Activated CD8-positive, alpha-beta memory T cell treated with anti-CD3 and anti-CD28 coated beads for 4 hours (primary cell): ENCODE measurements around the gene ADAMTS14.
"Not testable (repeated sequence)": the region's sequence is repeated elsewhere in the genome, so short reads cannot be mapped to it uniquely, and the experiment has no call there.

Experiments used
- DNase-seq, 2 donors: peaks; one replicate each; pipeline ENCODE4 v3.0.0-alpha.2; 2020; ENCODE audit warnings: low read depth in 2 of 2

The ADAMTS14 gene

GRCh38 chr10:70672165-70673042 lies at the start of gene ADAMTS14:
TSS of gene ADAMTS14 (plus strand) at chr10:70672506. CDS start at chr10:70672803, 297 bp downstream.
- DNase-seq: no peak

GRCh38 chr10:70622541-70622940 lies 49.8 kb upstream of the ADAMTS14 start:
- no peak for DNase-seq

DNA sequence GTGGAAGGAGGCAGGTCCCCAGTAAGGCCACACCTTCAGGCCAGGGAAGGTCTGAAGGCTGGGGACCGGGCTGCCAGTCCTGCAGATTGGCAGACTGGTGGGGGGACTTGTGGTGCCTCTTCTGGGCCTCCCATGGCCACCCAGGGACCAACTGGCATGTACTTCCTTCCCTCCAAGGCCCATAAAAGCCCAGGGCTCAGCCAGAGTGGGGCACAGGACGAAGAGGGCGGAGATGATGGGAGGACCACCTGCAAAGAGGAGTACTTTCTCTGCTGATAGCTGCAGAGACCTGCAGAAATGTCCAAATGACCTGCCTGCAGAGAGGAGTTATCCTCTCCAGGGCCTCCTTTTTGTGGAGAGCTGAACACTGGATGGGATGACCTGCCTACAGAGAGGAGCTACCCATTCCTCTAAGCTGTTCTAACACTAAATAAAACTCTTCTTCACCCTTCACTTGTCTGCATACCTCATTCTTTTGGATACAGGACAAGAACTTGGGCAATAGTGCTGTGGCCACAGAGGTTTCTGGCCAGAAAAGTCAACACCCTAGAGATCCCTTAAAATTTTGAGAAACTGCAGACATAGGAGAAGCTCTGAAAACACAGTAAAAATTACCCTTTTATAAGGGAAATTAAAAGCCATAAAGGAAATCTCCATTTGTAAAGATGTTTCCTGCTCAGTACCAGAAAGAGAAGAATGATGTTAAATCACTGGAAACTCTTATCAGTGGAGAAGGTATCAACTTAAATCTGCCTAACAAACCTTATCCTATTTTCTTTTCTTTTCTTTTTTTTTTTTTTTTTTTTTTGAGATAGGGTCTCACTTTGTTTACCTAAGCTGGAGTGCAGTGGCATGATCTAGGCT lies 49.1 kb upstream of the ADAMTS14 start:
- DNase-seq: no peak

DNA sequence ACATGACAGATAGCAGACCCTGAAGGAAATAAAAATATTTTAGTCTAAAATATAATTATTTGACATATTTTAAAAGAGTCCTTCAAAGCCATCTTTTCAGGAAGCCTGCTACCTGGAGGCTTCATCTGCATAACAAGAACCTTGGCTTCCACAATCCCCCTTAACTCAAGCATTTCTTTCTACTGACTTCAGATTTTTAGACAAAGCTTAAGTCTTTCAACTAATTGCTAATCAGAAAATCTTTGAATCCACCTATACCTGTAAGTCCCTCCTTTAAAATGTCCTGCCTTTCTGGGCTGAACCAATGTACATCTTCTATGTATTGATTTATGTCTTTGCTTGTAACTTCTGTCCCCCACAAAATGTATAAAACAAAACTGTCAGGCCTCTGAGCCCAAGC lies 46.2 kb upstream of the ADAMTS14 start:
- no peak for DNase-seq

DNA sequence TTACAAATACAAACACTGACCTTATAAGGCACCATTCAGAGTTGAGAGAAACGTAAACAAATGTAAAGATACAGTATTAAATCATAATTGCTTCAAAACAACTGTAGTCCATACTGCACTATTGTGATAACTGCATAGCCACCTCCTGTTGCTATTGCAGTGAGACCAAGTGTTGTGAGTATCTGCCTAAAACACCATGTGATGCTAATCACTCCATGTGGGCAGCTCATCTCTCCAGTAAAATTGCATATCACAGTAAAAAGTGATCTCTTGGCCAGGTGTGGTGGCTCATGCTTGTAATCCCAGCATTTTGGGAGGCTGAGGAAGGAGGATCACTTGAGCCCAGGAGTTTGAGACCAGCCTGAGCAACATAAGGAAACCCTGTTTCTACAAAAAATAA lies 43.0 kb upstream of the ADAMTS14 start:
- no peak for DNase-seq

GRCh38 chr10:70631735-70632134 lies 40.6 kb upstream of the ADAMTS14 start:
- not testable (repeated sequence) for DNase-seq

DNA sequence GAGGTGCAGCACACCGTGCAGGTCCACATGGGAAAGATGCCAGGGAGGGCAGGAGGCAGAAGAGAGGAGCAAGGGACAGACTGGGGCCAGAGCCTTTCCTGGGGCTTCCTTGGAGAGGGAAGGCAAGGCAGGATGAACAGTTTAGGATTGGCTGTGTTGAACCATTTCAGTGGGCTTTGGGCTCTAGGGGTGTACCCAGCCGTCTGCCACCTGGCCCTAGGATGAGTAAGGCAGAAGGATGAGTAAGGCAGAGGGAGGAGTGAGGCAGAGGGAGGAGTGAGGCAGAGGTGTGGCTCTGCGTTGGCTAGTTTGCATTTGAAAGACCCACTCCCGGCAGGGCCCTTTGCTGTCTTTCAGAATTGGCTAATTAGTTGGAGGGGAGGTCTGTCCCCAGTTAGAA lies 38.3 kb upstream of the ADAMTS14 start:
- DNase-seq: no peak

DNA sequence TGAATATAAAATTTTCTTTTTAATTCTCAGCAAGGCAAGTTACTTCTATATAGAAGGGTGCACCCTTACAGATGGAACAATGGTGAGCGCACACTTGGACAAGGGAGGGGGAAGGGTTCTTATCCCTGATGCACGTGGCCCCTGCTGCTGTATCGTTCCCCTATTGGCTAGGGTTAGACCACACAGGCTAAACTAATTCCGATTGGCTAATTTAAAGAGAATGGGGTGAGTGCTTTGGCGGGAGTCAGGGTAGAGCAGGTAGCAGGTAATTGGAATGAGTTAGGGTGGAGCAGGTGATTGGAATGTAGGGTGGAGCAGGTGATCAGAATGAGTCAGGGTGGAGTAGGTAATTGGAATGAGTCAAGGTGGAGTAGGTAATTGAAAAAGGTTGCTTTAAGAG lies 37.8 kb upstream of the ADAMTS14 start:
- DNase-seq: not testable (repeated sequence)

- DNase-seq: not testable (repeated sequence)
Measured at GRCh38 chr10:70639640-70640383, 32.5 kb upstream of the ADAMTS14 start.

GRCh38 chr10:70643272-70643671 lies 29.0 kb upstream of the ADAMTS14 start:
- DNase-seq: not testable (repeated sequence)

DNA sequence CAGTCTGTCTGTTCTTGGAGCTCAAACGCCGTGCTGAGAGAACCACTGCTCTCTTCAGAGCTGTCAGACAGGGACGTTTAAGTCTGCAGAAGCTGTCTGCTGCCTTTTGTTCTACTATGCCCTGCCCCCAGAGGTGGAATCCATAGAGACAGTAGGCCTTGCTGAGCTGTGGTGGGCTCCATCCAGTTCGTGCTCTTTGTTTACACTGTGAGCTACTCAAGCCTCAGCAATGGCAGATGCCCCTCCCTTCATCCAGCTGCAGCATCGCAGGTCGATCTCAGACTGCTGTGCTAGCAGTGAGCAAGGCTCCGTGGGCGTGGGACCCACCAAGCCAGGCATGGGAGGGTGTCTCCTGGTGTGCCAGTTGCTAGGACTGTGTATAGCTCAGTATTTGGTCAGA lies 27.3 kb upstream of the ADAMTS14 start:
- DNase-seq: not testable (repeated sequence)

DNA sequence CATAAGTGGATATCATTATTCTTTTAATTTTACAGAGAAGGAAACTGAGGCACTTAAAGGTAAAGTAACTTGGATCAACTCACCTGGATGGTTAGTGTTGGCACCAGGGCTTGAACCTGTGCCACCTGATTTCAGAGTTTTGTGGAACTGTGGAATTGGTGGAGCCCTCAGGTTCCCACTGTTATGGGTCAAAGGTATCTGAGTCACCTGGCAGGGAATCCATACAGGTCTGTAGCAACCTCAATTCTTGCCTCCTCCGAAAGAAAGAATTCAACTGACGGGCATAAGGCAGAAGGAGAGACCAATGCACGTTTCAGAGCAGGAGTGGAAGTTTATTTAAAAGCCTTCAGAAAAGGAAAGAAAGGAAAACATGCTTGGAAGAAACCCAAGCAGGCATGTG lies 25.2 kb upstream of the ADAMTS14 start:
- no peak for DNase-seq

GRCh38 chr10:70648427-70648826 lies 23.9 kb upstream of the ADAMTS14 start:
- no peak for DNase-seq

DNA sequence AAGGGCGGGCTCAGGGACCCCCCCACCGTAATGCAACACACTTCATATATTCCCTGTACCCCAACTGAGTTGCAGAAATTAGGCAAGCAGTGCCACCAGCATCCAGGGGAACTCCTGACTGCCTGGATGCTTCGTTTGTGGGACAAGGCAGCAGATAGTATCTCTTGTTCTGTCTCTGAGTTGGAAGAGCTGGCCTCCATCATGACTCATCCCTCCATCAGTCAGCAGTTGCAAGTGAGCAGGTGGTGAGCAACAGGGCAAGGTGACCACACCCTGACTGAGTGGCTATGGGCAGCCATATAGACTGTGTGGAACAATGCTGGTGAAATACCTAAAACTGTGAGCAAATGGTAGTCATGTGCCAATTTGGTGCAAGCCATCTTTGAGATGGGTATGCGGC lies 22.8 kb upstream of the ADAMTS14 start:
- DNase-seq: no peak

GRCh38 chr10:70650104-70650503 lies 22.2 kb upstream of the ADAMTS14 start:
- no peak for DNase-seq

DNA sequence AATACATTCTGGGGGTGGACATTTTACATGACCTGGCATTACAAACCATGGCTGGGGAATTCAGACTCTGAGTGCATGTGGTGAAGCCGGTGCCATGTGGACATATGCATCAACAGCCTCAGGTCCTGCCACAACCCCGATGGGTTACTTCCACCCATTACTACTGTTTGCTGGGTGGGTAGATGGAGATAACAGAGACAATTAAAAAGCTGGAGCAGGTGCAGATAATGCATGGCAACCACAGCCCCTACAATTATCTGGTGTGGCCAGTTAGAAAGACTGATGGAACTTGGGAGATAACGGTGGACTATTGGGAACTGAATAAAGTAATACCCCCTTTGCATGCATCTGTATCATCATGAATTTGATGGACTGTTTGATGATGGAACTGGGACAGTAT lies 21.6 kb upstream of the ADAMTS14 start:
- no peak for DNase-seq

GRCh38 chr10:70651661-70652060 lies 20.6 kb upstream of the ADAMTS14 start:
- no peak for DNase-seq

DNA sequence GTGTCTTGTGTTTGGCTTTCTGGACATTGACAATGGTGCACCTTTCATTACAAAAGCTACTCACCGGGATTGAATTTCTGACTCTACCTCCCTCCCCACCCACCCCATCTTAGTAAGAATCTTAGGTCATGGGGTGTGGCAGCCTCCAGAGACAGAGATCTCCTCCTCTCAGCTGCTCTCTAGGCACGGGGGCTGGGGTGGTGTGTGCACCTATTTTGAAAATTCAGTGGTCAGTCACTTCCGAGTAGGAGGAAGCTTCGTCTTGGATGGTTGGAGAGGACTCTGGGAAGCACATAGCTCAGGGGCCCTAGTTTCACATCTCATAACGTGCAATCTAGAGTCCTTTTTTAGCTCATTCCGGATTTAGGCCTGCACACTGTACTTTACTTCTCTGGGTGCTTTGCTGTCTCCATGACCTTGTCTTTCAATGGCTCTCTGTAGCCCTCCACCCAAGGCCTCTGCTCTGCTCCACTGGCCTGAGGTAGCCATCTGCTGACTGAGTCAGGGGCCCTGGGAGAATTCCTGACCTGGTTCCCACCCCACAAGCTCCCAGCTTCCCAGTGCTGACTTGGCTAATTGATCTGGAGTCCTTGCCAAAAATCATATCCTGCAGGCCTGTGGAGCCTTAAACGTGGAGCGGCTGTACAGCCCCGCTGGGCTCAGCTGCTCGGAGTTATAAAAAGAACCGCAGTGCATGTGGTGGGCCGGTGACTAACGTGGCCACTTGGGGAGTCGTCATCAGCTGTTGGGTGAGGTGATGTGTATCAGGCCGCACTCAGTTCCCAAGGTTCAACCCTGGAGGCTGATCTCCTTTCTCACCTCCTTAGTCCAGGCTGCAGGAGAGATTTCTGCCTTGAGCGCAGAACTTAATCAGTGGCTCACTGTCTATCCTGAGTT lies 19.3 kb upstream of the ADAMTS14 start:
- DNase-seq: no peak

DNA sequence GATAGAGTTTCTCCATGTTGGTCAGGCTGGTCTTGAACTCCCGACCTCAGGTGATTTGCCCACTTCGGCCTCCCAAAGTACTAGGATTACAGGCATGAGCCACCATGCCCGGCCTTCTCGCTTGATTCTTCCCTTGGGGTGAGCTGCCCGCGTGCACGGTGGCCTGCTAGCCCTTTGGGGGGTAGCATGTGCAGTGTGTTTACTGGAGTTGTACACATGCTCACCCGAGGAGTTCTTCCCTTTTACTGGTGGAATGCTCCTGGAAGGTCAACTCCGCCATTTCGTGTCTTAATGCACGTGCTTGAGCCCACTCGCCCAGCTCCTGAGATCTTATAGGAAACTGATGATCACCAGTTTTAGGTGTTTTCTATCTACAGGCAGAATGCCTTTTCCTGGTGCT lies 17.0 kb upstream of the ADAMTS14 start:
- no peak for DNase-seq

- DNase-seq: peak in 1 of 2 donors; percentile 5
Measured at GRCh38 chr10:70656489-70656888, 15.8 kb upstream of the ADAMTS14 start.

GRCh38 chr10:70657041-70657440 lies 15.3 kb upstream of the ADAMTS14 start:
- no peak for DNase-seq
